B cell (primary cell): Measurements from ENCODE around the gene ZNF597.

Experiments used
- CTCF ChIP-seq: fragments of 200-600 bp; IDR thresholded peaks from one replicate; pipeline ENCODE4 v1.8.0; 2022; ENCODE audit warnings: antibody characterized with exemption, mild to moderate bottlenecking
- EZH2 ChIP-seq: IDR thresholded peaks from 2 replicates; pipeline ENCODE4 v1.6.1; 2012; ENCODE audit warnings: borderline replicate concordance, low read depth, mild to moderate bottlenecking, moderate library complexity, low read length; ENCODE audit not compliant: insufficient read depth, poor library complexity, severe bottlenecking

GRCh38 chr16:3475604-3476375 lies 32.5 kb upstream of the ZNF597 start:
- TF ChIP-seq CTCF: no peak
- no peak for TF ChIP-seq EZH2
